Loucy (cell line): Measurements from ENCODE around the gene ABCA6.
"Not testable (repeated sequence)": the region's sequence is repeated elsewhere in the genome, so short reads cannot be mapped to it uniquely, and the experiment has no call there.

Source experiments
- H2AFZ ChIP-seq: fragments of 200-600 bp; sonication (generic); 2 replicates; pipeline ENCODE4 v1.6.0; 2016; ENCODE audit warnings: antibody characterized with exemption, mild to moderate bottlenecking, low read length, moderate library complexity
- H3F3A ChIP-seq: fragments of 200-600 bp; 2 replicates; pipeline ENCODE4 v1.6.0; 2016; ENCODE audit warnings: antibody characterized with exemption, low read depth, mild to moderate bottlenecking
- H3K27me3 ChIP-seq: fragments of 200-600 bp; sonication (generic); 2 replicates; pipeline ENCODE4 v1.6.1; 2014; ENCODE audit warnings: low read length, mild to moderate bottlenecking; ENCODE audit not compliant: insufficient read depth, poor library complexity, severe bottlenecking
- H3K36me3 ChIP-seq: fragments of 200-600 bp; sonication (generic); 2 replicates; pipeline ENCODE4 v1.6.1; 2016; ENCODE audit warnings: low read length; ENCODE audit not compliant: insufficient read depth
- H3K4me1 ChIP-seq: fragments of 200-600 bp; sonication (generic); 2 replicates; pipeline ENCODE4 v1.5.1; 2014; ENCODE audit warnings: low read length, mild to moderate bottlenecking; ENCODE audit not compliant: insufficient read depth, poor library complexity, severe bottlenecking
- H3K4me2 ChIP-seq: fragments of 200-600 bp; sonication (generic); 2 replicates; pipeline ENCODE4 v1.6.0; 2014; ENCODE audit warnings: antibody characterized with exemption, low read length, low read depth, mild to moderate bottlenecking; ENCODE audit not compliant: poor library complexity, severe bottlenecking
- H3K4me3 ChIP-seq: fragments of 200-600 bp; sonication (generic); 2 replicates; pipeline ENCODE4 v1.5.1; 2014; ENCODE audit warnings: low read length, mild to moderate bottlenecking, mixed read lengths; ENCODE audit not compliant: poor library complexity, severe bottlenecking
- H3K79me2 ChIP-seq: fragments of 200-600 bp; sonication (generic); 2 replicates; pipeline ENCODE4 v1.6.1; 2014; ENCODE audit warnings: low read length; ENCODE audit not compliant: insufficient read depth
- H3K9ac ChIP-seq: fragments of 200-600 bp; sonication (generic); 2 replicates; pipeline ENCODE4 v1.6.0; 2014; ENCODE audit warnings: mild to moderate bottlenecking, low read depth, low read length, moderate library complexity; ENCODE audit not compliant: poor library complexity, severe bottlenecking
- H3K9me2 ChIP-seq: fragments of 200-600 bp; sonication (generic); replicated peaks from 2 replicates; pipeline ENCODE4 v1.6.1; 2016; ENCODE audit warnings: low read depth, low read length, mixed read lengths
- H3K9me3 ChIP-seq: fragments of 200-600 bp; sonication (generic); 2 replicates; pipeline ENCODE4 v1.6.1; 2014; ENCODE audit warnings: mild to moderate bottlenecking, antibody characterized with exemption, low read length, low read depth; ENCODE audit not compliant: insufficient read depth
- H4K20me1 ChIP-seq: fragments of 200-600 bp; sonication (generic); 2 replicates; pipeline ENCODE4 v1.6.0; 2014; ENCODE audit warnings: antibody characterized with exemption, low read length, mild to moderate bottlenecking; ENCODE audit not compliant: insufficient read depth, poor library complexity, severe bottlenecking
- CTCF ChIP-seq: fragments of 200-600 bp; sonication (generic); conservative IDR thresholded peaks from 2 replicates; pipeline ENCODE4 v1.5.1; 2014; ENCODE audit warnings: mild to moderate bottlenecking, antibody characterized with exemption, low read length
- EZH2phosphoT487 ChIP-seq: fragments of 200-600 bp; IDR thresholded peaks from 2 replicates; pipeline ENCODE4 v1.6.1; 2018; ENCODE audit warnings: antibody characterized with exemption, mild to moderate bottlenecking, moderate library complexity, borderline replicate concordance

ABCA6 gene

GRCh38 chr17:69170377-69170776 lies 28.7 kb upstream of the ABCA6 start:
- H3K4me3 ChIP-seq: no peak overlapping the region
- H3K9me2 ChIP-seq: no peaks in the 10 kb centered on the region
- TF ChIP-seq CTCF (no peak), EZH2phosphoT487 (no peak)
- no peaks in the 10 kb centered on the region for H3F3A ChIP-seq
- H3K27me3 ChIP-seq: no peaks in the 10 kb centered on the region
- no peaks in the 10 kb centered on the region for H3K4me1 ChIP-seq
- H3K79me2 ChIP-seq: no peaks in the 10 kb centered on the region
- H3K4me2 ChIP-seq: no peak overlapping the region
- no peak overlapping the region for H3K9ac ChIP-seq
- no peak overlapping the region for H2AFZ ChIP-seq
- H4K20me1 ChIP-seq: no peaks in the 10 kb centered on the region
- H3K36me3 ChIP-seq: no peaks in the 10 kb centered on the region
- H3K9me3 ChIP-seq: no peaks in the 10 kb centered on the region

DNA sequence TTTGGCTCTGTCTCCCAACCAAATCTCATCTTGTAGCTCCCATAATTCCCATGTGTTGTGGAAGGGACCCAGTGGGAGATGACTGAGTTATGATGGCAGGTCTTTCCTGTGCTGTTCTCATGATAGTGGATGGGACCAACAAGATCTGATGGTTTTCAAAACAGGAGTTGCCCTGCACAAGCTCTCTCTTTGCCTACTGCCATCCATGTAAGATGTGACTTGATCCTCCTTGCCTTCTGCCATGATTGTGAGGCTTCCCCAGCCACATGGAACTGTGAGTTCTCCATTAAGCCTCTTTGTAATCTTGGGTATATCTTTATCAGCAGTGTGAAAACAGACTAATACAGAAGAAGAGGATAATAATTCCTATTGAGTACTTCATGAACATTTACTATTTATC lies 26.9 kb upstream of the ABCA6 start:
- H3K9me3 ChIP-seq, H2AFZ ChIP-seq, H4K20me1 ChIP-seq, H3K9ac ChIP-seq, H3F3A ChIP-seq, H3K36me3 ChIP-seq, H3K4me3 ChIP-seq, H3K4me1 ChIP-seq, H3K4me2 ChIP-seq, H3K27me3 ChIP-seq, H3K79me2 ChIP-seq, H3K9me2 ChIP-seq: not testable (repeated sequence)

- Histone ChIP-seq H3K4me1 (no peaks in the 10 kb centered on the region), H3K9ac (no peak overlapping the region), H3K4me2 (no peak overlapping the region), H3K36me3 (no peaks in the 10 kb centered on the region), H3F3A (no peaks in the 10 kb centered on the region), H3K9me2 (no peaks in the 10 kb centered on the region), H2AFZ (no peak overlapping the region), H4K20me1 (no peaks in the 10 kb centered on the region), H3K27me3 (no peaks in the 10 kb centered on the region), H3K9me3 (no peaks in the 10 kb centered on the region), H3K4me3 (no peak overlapping the region), H3K79me2 (no peaks in the 10 kb centered on the region)
- TF ChIP-seq CTCF (no peak), EZH2phosphoT487 (no peak)
Observed at GRCh38 chr17:69166957-69167356, 25.3 kb upstream of the ABCA6 start.

DNA sequence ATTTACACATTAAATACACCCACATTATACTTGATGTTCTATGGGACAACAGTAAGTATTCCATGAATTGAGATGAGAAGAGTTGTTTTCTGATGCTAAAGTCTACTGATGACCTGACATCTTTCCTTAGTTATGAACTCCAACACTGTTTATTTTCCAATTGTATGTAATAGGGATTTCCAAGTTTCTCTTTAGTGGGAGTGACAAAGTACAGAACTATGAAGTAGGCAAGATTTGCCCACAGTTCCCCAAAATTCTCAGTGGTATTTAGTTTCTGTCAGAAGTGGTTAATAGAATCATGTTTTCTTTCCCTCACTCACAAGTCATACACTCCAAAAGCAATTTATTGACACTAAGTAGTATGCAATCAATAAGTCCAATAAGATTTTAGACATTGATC lies 22.5 kb upstream of the ABCA6 start:
- TF ChIP-seq EZH2phosphoT487 (no peak), CTCF (no peak)
- no peak overlapping the region for H2AFZ ChIP-seq
- no peaks in the 10 kb centered on the region for H3K4me1 ChIP-seq
- no peaks in the 10 kb centered on the region for H3K27me3 ChIP-seq
- H3K36me3 ChIP-seq: no peaks in the 10 kb centered on the region
- no peaks in the 10 kb centered on the region for H3K79me2 ChIP-seq
- H3K9ac ChIP-seq: no peak overlapping the region
- no peaks in the 10 kb centered on the region for H3F3A ChIP-seq
- no peak overlapping the region for H3K4me2 ChIP-seq
- no peaks in the 10 kb centered on the region for H4K20me1 ChIP-seq
- H3K9me2 ChIP-seq: no peaks in the 10 kb centered on the region
- H3K4me3 ChIP-seq: no peak overlapping the region
- H3K9me3 ChIP-seq: no peaks in the 10 kb centered on the region
